Natural killer cell treated with Interleukin-12 subunit alpha and Interleukin-12 subunit beta and Interleukin-15 and Interleukin-18, amount 100 ng/mL, for 72 hours (primary cell): ENCODE measurements around the gene DUS3L. TPM values are rescaled to one million over a fixed set of nuclear protein-coding genes. Genes with fewer than 3 reads are reported as not detected.

Experiments
- ATAC-seq, 2 donors: fragments of 150-1000 bp; cut with Tn5 transposase in 1 of 2; sonication (Bioruptor Pico), chemical (Tn5 transposase) in 1 of 2; 2 replicates each; pipeline ENCODE4 v1.10.0; 2021
- DNase-seq: peaks from one replicate; pipeline ENCODE4 v3.0.0; 2022; ENCODE audit warnings: low spot score
- H3K27ac Mint-ChIP-seq, 2 donors: 1 replicate in 1 of 2; 2 replicates in 1 of 2; pipeline ENCODE4 v1.8.0; 2022; ENCODE audit warnings: mixed read lengths in 2 of 2, mild to moderate bottlenecking in 1 of 2, moderate library complexity in 1 of 2
- H3K27me3 Mint-ChIP-seq, 2 donors: 1 replicate in 1 of 2; 2 replicates in 1 of 2; pipeline ENCODE4 v1.8.0; 2022; ENCODE audit warnings: mixed read lengths in 2 of 2
- H3K36me3 Mint-ChIP-seq: one replicate; pipeline ENCODE4 v1.8.0; 2022; ENCODE audit warnings: mixed read lengths
- H3K4me1 Mint-ChIP-seq, 2 donors: 1 replicate in 1 of 2; 2 replicates in 1 of 2; pipeline ENCODE4 v1.8.0; 2022; ENCODE audit warnings: low read depth in 2 of 2, mixed read lengths in 2 of 2, mild to moderate bottlenecking in 1 of 2
- H3K4me3 Mint-ChIP-seq: one replicate; pipeline ENCODE4 v1.8.0; 2022; ENCODE audit warnings: mixed read lengths
- H3K9me3 Mint-ChIP-seq: 2 replicates; pipeline ENCODE4 v1.8.0; 2022; ENCODE audit warnings: mixed read lengths
- total RNA-seq, 2 donors: library from RNA; stranded (reverse); gene quantifications; one replicate each; pipeline ENCODE4 v1.2.3, GENCODE V29; 2022

The DUS3L gene
- total RNA-seq, 2 donors from 2014 or later, result 90.1 to 155 TPM

- H3K27ac Mint-ChIP-seq, result peak overlapping the region; percentile 54 to 87
- H3K4me3 Mint-ChIP-seq, result peak overlapping the region; percentile 89
- no peaks in the 10 kb centered on the region for H3K27me3 Mint-ChIP-seq
- no peaks in the 10 kb centered on the region for H3K9me3 Mint-ChIP-seq
- ATAC-seq, result no peak
- peaks cover 10 to 15% of the 10 kb centered on the region in 2 donors for H3K4me1 Mint-ChIP-seq
- no peaks in the 10 kb centered on the region for H3K36me3 Mint-ChIP-seq
- DNase-seq, result no peak
These were observed 36.5 kb upstream of the DUS3L start for GRCh38 chr19:5827342-5827890.

GRCh38 chr19:5826531-5827341, 35.8 kb upstream of the DUS3L start:
- Mint-ChIP-seq H3K36me3 (no peaks in the 10 kb centered on the region), H3K27me3 (no peaks in the 10 kb centered on the region), H3K4me1 (peaks cover 10 to 15% of the 10 kb centered on the region in 2 donors), H3K27ac (peak overlapping the region; percentile 54 to 87), H3K4me3 (peak overlapping the region; percentile 89), H3K9me3 (no peaks in the 10 kb centered on the region)
- ATAC-seq (no peak), DNase-seq (no peak)

- peaks cover 0 to 3% of the 10 kb centered on the region in 2 donors for H3K27me3 Mint-ChIP-seq
- H3K27ac Mint-ChIP-seq, result no peak overlapping the region
- ATAC-seq (no peak), DNase-seq (no peak)
- no peaks in the 10 kb centered on the region for H3K36me3 Mint-ChIP-seq
- H3K4me1 Mint-ChIP-seq, result peaks cover 9 to 15% of the 10 kb centered on the region in 2 donors
- no peak overlapping the region for H3K4me3 Mint-ChIP-seq
- no peaks in the 10 kb centered on the region for H3K9me3 Mint-ChIP-seq
These were observed 34.2 kb upstream of the DUS3L start for GRCh38 chr19:5825178-5825577.

GRCh38 chr19:5824751-5825150, 33.8 kb upstream of the DUS3L start:
- peaks cover 3 to 4% of the 10 kb centered on the region in 2 donors for H3K27me3 Mint-ChIP-seq
- no peak overlapping the region for H3K4me3 Mint-ChIP-seq

GRCh38 chr19:5823579-5824281, 32.8 kb upstream of the DUS3L start:
- no peaks in the 10 kb centered on the region for H3K36me3 Mint-ChIP-seq
- no peaks in the 10 kb centered on the region for H3K9me3 Mint-ChIP-seq
- ATAC-seq (no peak), DNase-seq (no peak)
- H3K27me3 Mint-ChIP-seq, result peaks cover 3 to 7% of the 10 kb centered on the region in 2 donors
- H3K4me1 Mint-ChIP-seq, result peaks cover 7 to 14% of the 10 kb centered on the region in 2 donors
- H3K4me3 Mint-ChIP-seq, result no peak overlapping the region
- no peak overlapping the region for H3K27ac Mint-ChIP-seq

More at GRCh38 chr19:5824751-5825150, 33.8 kb upstream of the DUS3L start:
- Mint-ChIP-seq H3K4me1 (peaks cover 7 to 15% of the 10 kb centered on the region in 2 donors), H3K36me3 (no peaks in the 10 kb centered on the region), H3K27ac (no peak overlapping the region), H3K9me3 (no peaks in the 10 kb centered on the region)
- no peak for DNase-seq
- no peak for ATAC-seq

GRCh38 chr19:5822181-5822844, 31.4 kb upstream of the DUS3L start:
- Mint-ChIP-seq H3K36me3 (no peaks in the 10 kb centered on the region), H3K9me3 (no peaks in the 10 kb centered on the region), H3K27ac (no peak overlapping the region), H3K4me3 (no peak overlapping the region), H3K4me1 (peaks cover 4 to 6% of the 10 kb centered on the region in 2 donors), H3K27me3 (peaks cover 10 to 19% of the 10 kb centered on the region in 2 donors)
- no peak for DNase-seq
- ATAC-seq, result no peak

- Mint-ChIP-seq H3K27me3 (peaks cover 17 to 25% of the 10 kb centered on the region in 2 donors), H3K4me1 (no peaks in the 10 kb centered on the region), H3K4me3 (no peak overlapping the region), H3K9me3 (no peaks in the 10 kb centered on the region), H3K36me3 (no peaks in the 10 kb centered on the region), H3K27ac (no peak overlapping the region)
- ATAC-seq (no peak), DNase-seq (no peak)
These were observed 30.7 kb upstream of the DUS3L start for GRCh38 chr19:5821521-5822180.

- no peaks in the 10 kb centered on the region for H3K36me3 Mint-ChIP-seq
- H3K27me3 Mint-ChIP-seq, result peaks cover 19 to 33% of the 10 kb centered on the region in 2 donors
- H3K9me3 Mint-ChIP-seq, result no peaks in the 10 kb centered on the region
- H3K4me3 Mint-ChIP-seq, result no peak overlapping the region
- H3K4me1 Mint-ChIP-seq, result no peaks in the 10 kb centered on the region
- no peak overlapping the region for H3K27ac Mint-ChIP-seq
- peak in 1 of 2 donors; percentile 12 for ATAC-seq
- no peak for DNase-seq
These were observed 29.8 kb upstream of the DUS3L start for GRCh38 chr19:5820785-5821184.

GRCh38 chr19:5818594-5818993, 27.6 kb upstream of the DUS3L start:
- ATAC-seq (no peak), DNase-seq (no peak)
- Mint-ChIP-seq H3K27ac (no peak overlapping the region), H3K9me3 (no peaks in the 10 kb centered on the region), H3K4me1 (no peaks in the 10 kb centered on the region), H3K4me3 (no peak overlapping the region), H3K27me3 (peaks cover 19 to 33% of the 10 kb centered on the region in 2 donors), H3K36me3 (no peaks in the 10 kb centered on the region)

- H3K27ac Mint-ChIP-seq, result peak overlapping the region in 1 of 2 donors; percentile 49
- H3K4me3 Mint-ChIP-seq, result no peak overlapping the region
- H3K4me1 Mint-ChIP-seq, result no peaks in the 10 kb centered on the region
- peaks cover 19 to 33% of the 10 kb centered on the region in 2 donors for H3K27me3 Mint-ChIP-seq
- no peak for DNase-seq
- no peaks in the 10 kb centered on the region for H3K36me3 Mint-ChIP-seq
- no peaks in the 10 kb centered on the region for H3K9me3 Mint-ChIP-seq
- no peak for ATAC-seq
These were observed 26.3 kb upstream of the DUS3L start for GRCh38 chr19:5817218-5817617.

GRCh38 chr19:5814852-5815246, 23.9 kb upstream of the DUS3L start:
- Mint-ChIP-seq H3K9me3 (no peaks in the 10 kb centered on the region), H3K4me3 (no peak overlapping the region), H3K36me3 (no peaks in the 10 kb centered on the region), H3K27ac (no peak overlapping the region), H3K27me3 (peaks cover 15 to 30% of the 10 kb centered on the region in 2 donors), H3K4me1 (no peaks in the 10 kb centered on the region)
- DNase-seq (no peak), ATAC-seq (peak in 1 of 2 donors; percentile 53)

GRCh38 chr19:5814123-5814851, 23.3 kb upstream of the DUS3L start:
- no peaks in the 10 kb centered on the region for H3K4me1 Mint-ChIP-seq
- H3K4me3 Mint-ChIP-seq, result no peak overlapping the region
- no peak for DNase-seq
- H3K27ac Mint-ChIP-seq, result no peak overlapping the region
- ATAC-seq, result no peak
- peaks cover 15 to 26% of the 10 kb centered on the region in 2 donors for H3K27me3 Mint-ChIP-seq
- H3K9me3 Mint-ChIP-seq, result no peaks in the 10 kb centered on the region
- no peaks in the 10 kb centered on the region for H3K36me3 Mint-ChIP-seq

- Mint-ChIP-seq H3K27ac (no peak overlapping the region), H3K36me3 (no peaks in the 10 kb centered on the region), H3K27me3 (peaks cover 2 to 5% of the 10 kb centered on the region in 2 donors), H3K9me3 (no peaks in the 10 kb centered on the region), H3K4me1 (no peaks in the 10 kb centered on the region), H3K4me3 (no peak overlapping the region)
- DNase-seq, result no peak
- no peak for ATAC-seq
These were observed 20.2 kb upstream of the DUS3L start for GRCh38 chr19:5811117-5811516.
